ENCODE measurements around the gene TUBGCP2. TPM values are rescaled to one million over a fixed set of nuclear protein-coding genes. Genes with fewer than 3 reads are reported as not detected.
"Not testable (repeated sequence)": the region's sequence is repeated elsewhere in the genome, so short reads cannot be mapped to it uniquely, and the experiment has no call there.

TUBGCP2 gene
- total RNA-seq, 4 donors from 2014 or later, result 35.8 to 47.3 (median 38.8) TPM

- no peak for TF ChIP-seq CTCF (IDR thresholded peaks at IDR 0.05)
- ATAC-seq, result no peak
- Histone ChIP-seq H3K27ac (no peak overlapping the region), H3K4me1 (peaks cover 0 to 2% (median 0%) of the 10 kb centered on the region in 3 donors), H3K27me3 (no peaks in the 10 kb centered on the region), H3K36me3 (peaks cover 0 to 37% of the 10 kb centered on the region in 2 donors), H3K9me3 (no peaks in the 10 kb centered on the region), H3K4me3 (no peak overlapping the region)
- no CpG with 5 or more reads among the region's 22 CpGs for WGBS, 2 donors (ENCODE audit: low coverage in 1 of 2)
Measured at GRCh38 chr10:133267829-133268228, 40.8 kb downstream of the TUBGCP2 start.

- TF ChIP-seq EP300 (IDR thresholded peaks at IDR 0.05) (no peak), POLR2AphosphoS5 (IDR thresholded peaks at IDR 0.05) (no peak), POLR2A (IDR thresholded peaks at IDR 0.05) (no peak), CTCF (IDR thresholded peaks at IDR 0.05) (no peak)
- no peak for ATAC-seq
- peaks cover 0 to 7% (median 0%) of the 10 kb centered on the region in 3 donors for H3K4me1 ChIP-seq
- no CpG with 5 or more reads among the region's 14 CpGs for WGBS, 2 donors (ENCODE audit: low coverage in 1 of 2)
- H3K36me3 ChIP-seq, result peaks cover 0 to 37% of the 10 kb centered on the region in 2 donors
- H3K4me3 ChIP-seq, result no peak overlapping the region
- no peak overlapping the region for H3K27ac ChIP-seq
- H3K9me3 ChIP-seq, result no peaks in the 10 kb centered on the region
- no peaks in the 10 kb centered on the region for H3K27me3 ChIP-seq
Measured at GRCh38 chr10:133267293-133267692, 41.4 kb downstream of the TUBGCP2 start.

- peaks cover 0 to 30% of the 10 kb centered on the region in 2 donors for H3K36me3 ChIP-seq
- H3K27ac ChIP-seq, result no peak overlapping the region
- TF ChIP-seq POLR2A (IDR thresholded peaks at IDR 0.05) (no peak), POLR2AphosphoS5 (IDR thresholded peaks at IDR 0.05) (no peak), EP300 (IDR thresholded peaks at IDR 0.05) (no peak), CTCF (IDR thresholded peaks at IDR 0.05) (no peak)
- no peak overlapping the region for H3K4me3 ChIP-seq
- ATAC-seq, result no peak
- WGBS, 2 donors (ENCODE audit: low coverage in 1 of 2), result 84 to 87% methylated on average over 6 to 14 of the region's 21 CpGs
- H3K4me1 ChIP-seq, result peaks cover 0 to 12% (median 0%) of the 10 kb centered on the region in 3 donors
- no peaks in the 10 kb centered on the region for H3K9me3 ChIP-seq
- H3K27me3 ChIP-seq, result no peaks in the 10 kb centered on the region
Measured at GRCh38 chr10:133266056-133266795, 42.4 kb downstream of the TUBGCP2 start.

GRCh38 chr10:133265052-133265451 lies 43.6 kb downstream of the TUBGCP2 start:
- H3K27ac ChIP-seq, ATAC-seq, H3K4me3 ChIP-seq, H3K27me3 ChIP-seq, H3K9me3 ChIP-seq: not testable (repeated sequence)
- peaks cover 0 to 18% of the 10 kb centered on the region in 2 donors for H3K36me3 ChIP-seq
- 75 to 93% methylated on average over 5 to 7 of the region's 10 CpGs for WGBS, 2 donors (ENCODE audit: low coverage in 1 of 2)
- H3K4me1 ChIP-seq, result peaks cover 0 to 24% (median 1%) of the 10 kb centered on the region in 3 donors

- no peaks in the 10 kb centered on the region for H3K9me3 ChIP-seq
- WGBS, 2 donors (ENCODE audit: low coverage in 1 of 2), result 57 to 63% methylated on average over 7 of the region's 9 CpGs
Measured at GRCh38 chr10:133264461-133264860, 44.2 kb downstream of the TUBGCP2 start.

More at GRCh38 chr10:133264461-133264860, 44.2 kb downstream of the TUBGCP2 start:
- H3K27me3 ChIP-seq, result no peaks in the 10 kb centered on the region
- ATAC-seq, result no peak
- H3K36me3 ChIP-seq, result peaks cover 0 to 12% of the 10 kb centered on the region in 2 donors
- H3K4me3 ChIP-seq, result no peak overlapping the region
- no peak overlapping the region for H3K27ac ChIP-seq
- TF ChIP-seq CTCF (IDR thresholded peaks at IDR 0.05) (no peak), POLR2A (IDR thresholded peaks at IDR 0.05) (no peak), EP300 (IDR thresholded peaks at IDR 0.05) (no peak), POLR2AphosphoS5 (IDR thresholded peaks at IDR 0.05) (no peak)
- H3K4me1 ChIP-seq, result peaks cover 0 to 30% (median 7%) of the 10 kb centered on the region in 3 donors
